ENCODE data around the gene MAMDC4. TPM values are rescaled to one million over a fixed set of nuclear protein-coding genes. Genes with fewer than 3 reads are reported as not detected.

Gene MAMDC4
- total and polyA plus RNA-seq, 2 of the 8 experiments (the other 6 are each of a cell fraction or from before 2014, with no cell fraction given): 3.1 to 4.5 TPM

DNA sequence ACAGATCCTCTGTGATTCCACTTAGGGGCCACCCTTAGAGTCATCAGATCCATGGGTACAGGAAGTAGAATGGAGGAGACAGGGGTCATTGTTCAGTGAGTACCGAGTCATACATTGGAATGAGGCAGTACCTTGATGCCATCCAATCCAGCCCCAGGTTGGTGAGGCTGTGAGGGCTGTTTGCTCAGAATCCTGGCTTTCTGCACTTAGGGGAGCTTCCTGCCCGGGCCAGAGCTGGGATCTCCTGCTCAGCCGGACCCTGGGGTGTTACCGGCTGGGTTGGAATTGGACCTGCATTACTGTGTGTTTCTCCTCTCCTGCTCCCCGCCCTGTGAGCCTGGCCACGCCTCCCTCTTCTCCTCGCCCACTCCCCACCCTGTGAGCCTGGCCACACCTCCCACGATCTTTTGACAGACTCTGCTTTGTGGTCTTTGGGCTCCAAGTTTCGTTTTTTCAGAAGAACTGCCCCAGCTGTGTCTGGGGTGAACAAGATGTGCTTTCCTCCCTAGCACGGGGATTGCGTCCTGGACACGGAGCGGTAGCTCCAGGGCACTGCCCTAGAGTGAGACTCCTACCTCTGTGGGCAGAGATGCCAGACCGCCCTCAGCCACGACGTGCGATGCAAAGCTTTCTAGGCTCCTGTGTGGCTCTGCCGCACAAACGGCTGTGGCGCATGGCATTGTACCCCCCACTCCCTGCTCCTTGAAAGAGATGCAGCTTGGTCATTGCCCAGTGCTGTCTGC is 49.5 kb downstream of the MAMDC4 start:
- FAIRE-seq (no peak), DNase-seq (ENCODE audit: low read depth in 1 of 2, low spot score in 2 of 2) (no peak)
- Histone ChIP-seq H4K20me1 (replicated peaks in 1 of 2; ENCODE audit: control insufficient read depth in 1 of 2, insufficient read depth in 2 of 2, low read length in 2 of 2) (peaks cover 10 to 21% of the 10 kb centered on the region in 2 experiments), H4K5ac (ENCODE audit: insufficient read length, low read depth, low read length) (no peak overlapping the region), H3K27me3 (replicated peaks in 1 of 4; ENCODE audit: control insufficient read depth in 3 of 4, extremely low read depth in 1 of 4, insufficient read depth in 3 of 4, low read length in 3 of 4) (no peaks in the 10 kb centered on the region), H3K23me2 (ENCODE audit: low read depth, low read length) (no peaks in the 10 kb centered on the region), H2BK15ac (ENCODE audit: low read length) (no peak overlapping the region), H3K14ac (ENCODE audit: insufficient read length) (no peak overlapping the region), H3K27ac (ENCODE audit: low read depth, low read length) (no peak overlapping the region), H3K4me1 (replicated peaks in 1 of 4; ENCODE audit: control insufficient read depth in 3 of 4, insufficient read depth in 4 of 4, low read length in 3 of 4) (no peaks in the 10 kb centered on the region; a peak in 1 of 7 replicates), H3K4me2 (ENCODE audit: insufficient read depth in 1 of 2, low read depth in 2 of 2, low read length in 2 of 2) (no peak overlapping the region), H2BK12ac (ENCODE audit: low read depth, low read length) (no peak overlapping the region), H2BK20ac (ENCODE audit: low read length) (no peak overlapping the region), H2AFZ (ENCODE audit: low read length) (no peak overlapping the region), H2BK5ac (ENCODE audit: low read depth, low read length) (no peak overlapping the region), H3K9ac (replicated peaks in 1 of 4; ENCODE audit: extremely low read depth in 1 of 4, low read depth in 3 of 4, low read length in 3 of 4) (no peak overlapping the region), H3K79me1 (ENCODE audit: low read depth, low read length) (peaks cover 10% of the 10 kb centered on the region; the same call in 1 of the 2 replicates), H4K8ac (ENCODE audit: extremely low read depth, insufficient read depth, low read length) (no peak overlapping the region), H3K79me2 (ENCODE audit: control insufficient read depth in 1 of 2, insufficient read depth in 2 of 2, low read length in 2 of 2) (peaks cover 0 to 9% of the 10 kb centered on the region in 2 experiments; a peak in 1 of 4 replicates), H3K56ac (replicated peaks; ENCODE audit: insufficient read length, low read depth, low read length) (no peak overlapping the region), H4K91ac (replicated peaks; ENCODE audit: insufficient read length, low read length) (no peak overlapping the region), H3K4ac (replicated peaks; ENCODE audit: insufficient read length, low read depth, low read length) (no peak overlapping the region), H3K23ac (ENCODE audit: insufficient read length) (no peak overlapping the region), H3K4me3 (ENCODE audit: extremely low read depth in 1 of 4, insufficient read depth in 2 of 4, low read depth in 3 of 4, low read length in 4 of 4) (no peak overlapping the region), H3K18ac (ENCODE audit: extremely low read depth, low read length) (no peak overlapping the region), H3K9me3 (ENCODE audit: insufficient read depth in 2 of 2, low read depth in 1 of 2, low read length in 1 of 2) (no peaks in the 10 kb centered on the region), H3K36me3 (ENCODE audit: control insufficient read depth in 2 of 4, insufficient read depth in 4 of 4, low read length in 3 of 4) (peaks cover 9 to 33% (median 23%) of the 10 kb centered on the region in 4 experiments; a peak in 7 of 8 replicates), H2BK120ac (replicated peaks; ENCODE audit: low read depth, low read length) (no peak overlapping the region), H2AK5ac (ENCODE audit: low read depth, low read length) (no peak overlapping the region)
- TF ChIP-seq CBX8 (IDR thresholded peaks at IDR 0.05; ENCODE audit: borderline replicate concordance, low read depth, low read length) (no peak), EZH2 (IDR thresholded peaks at IDR 0.05; ENCODE audit: low read depth, low read length, severe bottlenecking) (no peak), POLR2AphosphoS5 (IDR thresholded peaks at IDR 0.05; ENCODE audit: low read depth, low read length) (no peak), SIN3A (conservative IDR thresholded peaks at IDR 0.05 in 1 of 2, IDR thresholded peaks at IDR 0.05 in 1 of 2; ENCODE audit: low read depth in 1 of 2, low read length in 2 of 2) (no peak), BCL11A (IDR thresholded peaks at IDR 0.05; ENCODE audit: low read depth in 2 of 2, low read length in 2 of 2) (no peak), NANOG (IDR thresholded peaks at IDR 0.05; ENCODE audit: insufficient read depth, low read depth, low read length, poor library complexity, severe bottlenecking) (no peak), PHF8 (conservative IDR thresholded peaks at IDR 0.05; ENCODE audit: low read depth, low read length) (no peak), TEAD4 (IDR thresholded peaks at IDR 0.05; ENCODE audit: low read depth, low read length) (no peak), JUND (IDR thresholded peaks at IDR 0.05; ENCODE audit: low read length) (no peak), KDM5A (IDR thresholded peaks at IDR 0.05; ENCODE audit: low read length) (no peak)
- TF ChIP-seq, protein P1, sequence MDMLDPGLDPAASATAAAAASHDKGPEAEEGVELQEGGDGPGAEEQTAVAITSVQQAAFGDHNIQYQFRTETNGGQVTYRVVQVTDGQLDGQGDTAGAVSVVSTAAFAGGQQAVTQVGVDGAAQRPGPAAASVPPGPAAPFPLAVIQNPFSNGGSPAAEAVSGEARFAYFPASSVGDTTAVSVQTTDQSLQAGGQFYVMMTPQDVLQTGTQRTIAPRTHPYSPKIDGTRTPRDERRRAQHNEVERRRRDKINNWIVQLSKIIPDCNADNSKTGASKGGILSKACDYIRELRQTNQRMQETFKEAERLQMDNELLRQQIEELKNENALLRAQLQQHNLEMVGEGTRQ (IDR thresholded peaks at IDR 0.05; ENCODE audit: low read length): no peak
- ChIA-PET CTCF (ENCODE audit: partially characterized antibody) (interaction anchor here (1.5 kb wide), 1 partner anchor 10 kb away, joined by 8 read pairs; no protein-coding TSS in a partner anchor), POLR2A (ENCODE audit: partially characterized antibody) (no interaction called here)
- WGBS, 2 experiments (ENCODE audit: extremely low coverage in 1 of 2, insufficient coverage in 1 of 2, insufficient read length in 1 of 2, insufficient replicate concordance in 2 of 2, low coverage in 1 of 2, low lambda C conversion rate in 2 of 2, missing lambda C conversion rate in 1 of 2): 87% methylated on average over 20 of the region's 20 CpGs; no CpG with 5 or more reads in 1 of the 2 experiments

All from H1 (cell line).